22Rv1 (cell line): Measurements from ENCODE around the gene MMP14.

Experiments
- CTCF ChIP-seq: fragments of 450-650 bp; IDR thresholded peaks from 2 replicates; pipeline ENCODE4 v1.5.1; 2017; ENCODE audit warnings: mild to moderate bottlenecking
- ZFX ChIP-seq: fragments of 450-650 bp; IDR thresholded peaks from 2 replicates; pipeline ENCODE4 v1.6.1; 2017; ENCODE audit warnings: antibody characterized with exemption, borderline replicate concordance

- TF ChIP-seq CTCF = no peak
- no peak for TF ChIP-seq ZFX
Observed at GRCh38 chr14:22836301-22837113, at the start of gene MMP14.
